Activated CD8-positive, alpha-beta memory T cell treated with anti-CD3 and anti-CD28 coated beads for 36 hours (primary cell): ENCODE measurements around the gene MTCH2. TPM values are rescaled to one million over a fixed set of nuclear protein-coding genes. Genes with fewer than 3 reads are reported as not detected.
"Not testable (repeated sequence)": the region's sequence is repeated elsewhere in the genome, so short reads cannot be mapped to it uniquely, and the experiment has no call there.

Source experiments
- CTCF ChIA-PET: fragments of 350-600 bp; sonication (Branson Sonifier 250); formaldehyde crosslinking; loops from one replicate; lab custom pipeline; 2021; ENCODE audit warnings: antibody characterized with exemption; lab: Charles Lee
- POLR2A ChIA-PET: fragments of 350-600 bp; sonication (Branson Sonifier 250); formaldehyde crosslinking; loops from one replicate; lab custom pipeline; 2021; ENCODE audit warnings: antibody characterized with exemption; lab: Charles Lee
- total RNA-seq, 2 experiments: library from RNA; stranded (reverse); gene quantifications; one replicate each; pipeline ENCODE4 v1.2.3, GENCODE V29; 2021

The MTCH2 gene
- 100 to 1,000 TPM; 142 to 147 TPM for total RNA-seq

- POLR2A ChIA-PET = no interaction called here
Observed at GRCh38 chr11:47642099-47642855, at the start of gene MTCH2. Gene MTCH2, minus strand, starts transcription at chr11:47642559. Its CDS starts 94 bp downstream, at chr11:47642465.

GRCh38 chr11:47691979-47692378 lies 49.6 kb upstream of the MTCH2 start:
- POLR2A ChIA-PET = no interaction called here
- CTCF ChIA-PET = interaction anchor here (0.7 kb wide), 1 partner anchor 47 kb away, joined by 3 read pairs; no protein-coding TSS in a partner anchor

More at GRCh38 chr11:47642099-47642855, at the start of gene MTCH2:
- CTCF ChIA-PET = no interaction called here

DNA sequence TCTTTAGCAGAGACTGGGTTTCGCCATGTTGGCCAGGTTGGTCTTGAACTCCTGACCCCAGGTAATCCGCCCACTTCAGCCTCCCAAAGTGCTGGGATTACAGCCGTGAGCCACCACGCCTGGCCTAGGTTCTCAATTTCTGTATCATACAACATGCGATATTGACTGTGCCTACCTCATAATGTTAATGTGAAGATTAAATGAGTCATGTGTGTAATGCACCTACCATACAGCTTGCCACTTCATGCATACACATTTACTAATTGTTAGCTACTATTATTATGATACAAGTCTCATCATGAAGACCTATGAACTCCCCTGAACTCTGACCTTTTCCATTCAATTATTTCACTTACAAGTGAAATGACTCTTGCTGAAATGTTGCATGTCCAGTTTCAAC lies 47.1 kb upstream of the MTCH2 start:
- POLR2A ChIA-PET = no interaction called here
- CTCF ChIA-PET = no interaction called here

- ChIA-PET CTCF (interaction anchor here (0.7 kb wide), 1 partner anchor 26 kb away, joined by 3 read pairs; no protein-coding TSS in a partner anchor), POLR2A (no interaction called here)
Observed at GRCh38 chr11:47688991-47689390, 46.6 kb upstream of the MTCH2 start.

- CTCF ChIA-PET = no interaction called here
- POLR2A ChIA-PET = no interaction called here
Observed at GRCh38 chr11:47688111-47688510, 45.8 kb upstream of the MTCH2 start.

DNA sequence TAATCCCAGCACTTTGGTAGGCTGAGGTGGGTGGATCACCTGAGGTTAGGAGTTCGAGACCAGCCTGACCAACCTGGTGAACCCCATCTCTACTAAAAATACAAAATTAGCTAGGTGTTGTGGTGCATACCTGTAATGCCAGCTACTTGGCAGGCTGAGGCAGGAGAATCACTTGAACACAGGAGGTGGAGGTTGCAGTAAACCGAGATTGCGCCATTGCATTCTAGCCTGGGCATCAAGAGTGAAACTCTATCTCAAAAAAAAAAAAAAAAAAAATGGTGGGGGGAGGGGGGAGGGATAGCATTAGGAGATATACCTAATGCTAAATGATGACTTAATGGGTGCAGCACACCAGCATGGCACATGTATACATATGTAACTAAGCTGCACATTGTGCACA lies 44.3 kb upstream of the MTCH2 start:
- CTCF ChIA-PET = interaction anchor here (0.9 kb wide), 1 partner anchor 224 kb away, joined by 3 read pairs; no protein-coding TSS in a partner anchor
- POLR2A ChIA-PET = interaction anchor here (0.7 kb wide), 1 partner anchor 48 kb away, joined by 7 read pairs; no protein-coding TSS in a partner anchor

GRCh38 chr11:47686151-47686550 lies 43.8 kb upstream of the MTCH2 start:
- ChIA-PET CTCF (no interaction called here), POLR2A (interaction anchor here (0.6 kb wide), 1 partner anchor 68 kb away, joined by 5 read pairs; no protein-coding TSS in a partner anchor)

DNA sequence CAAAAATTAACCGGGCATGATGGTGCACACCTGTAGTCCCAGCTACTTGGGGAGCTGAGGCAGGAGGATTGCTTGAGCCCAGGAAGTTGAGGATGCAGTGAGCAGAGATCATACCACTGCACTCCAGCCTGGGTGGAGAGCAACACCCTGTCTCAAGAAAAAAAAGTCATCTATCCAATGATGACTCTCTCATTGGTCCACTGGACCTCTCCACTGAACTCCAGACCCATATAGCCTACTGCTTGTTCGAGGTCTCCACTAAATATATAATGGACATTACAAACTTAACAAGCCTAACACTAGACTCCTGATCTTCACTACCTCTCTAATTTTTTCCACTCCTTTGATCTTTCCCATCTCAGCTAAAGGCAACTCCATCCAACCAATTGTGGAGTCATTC lies 33.5 kb upstream of the MTCH2 start:
- ChIA-PET POLR2A (no interaction called here), CTCF (interaction anchor here (0.6 kb wide), 1 partner anchor 77 kb away, joined by 3 read pairs; no protein-coding TSS in a partner anchor)

- CTCF ChIA-PET = no interaction called here
Observed at GRCh38 chr11:47672283-47672730, 29.9 kb upstream of the MTCH2 start.

DNA sequence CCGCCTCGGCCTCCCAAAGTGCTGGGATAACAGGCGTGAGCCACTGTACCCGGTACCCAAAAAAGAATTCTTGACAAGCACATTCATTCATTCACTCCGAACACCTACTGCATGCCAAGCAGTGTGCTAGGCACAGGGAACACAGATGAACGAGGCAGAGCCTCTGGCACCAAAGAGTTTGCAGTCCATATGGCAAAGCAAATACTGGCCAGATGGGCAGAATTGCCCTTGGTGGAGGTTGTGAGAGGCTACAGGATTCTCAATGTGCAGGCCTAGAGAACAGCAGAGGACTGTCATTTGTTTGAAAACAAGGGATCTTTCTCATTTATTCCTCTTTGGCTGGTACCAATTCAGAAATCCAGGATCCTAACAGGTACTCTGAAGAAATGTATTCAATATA lies 27.5 kb upstream of the MTCH2 start:
- POLR2A ChIA-PET = no interaction called here
- CTCF ChIA-PET = no interaction called here

More at GRCh38 chr11:47672283-47672730, 29.9 kb upstream of the MTCH2 start:
- POLR2A ChIA-PET = no interaction called here

DNA sequence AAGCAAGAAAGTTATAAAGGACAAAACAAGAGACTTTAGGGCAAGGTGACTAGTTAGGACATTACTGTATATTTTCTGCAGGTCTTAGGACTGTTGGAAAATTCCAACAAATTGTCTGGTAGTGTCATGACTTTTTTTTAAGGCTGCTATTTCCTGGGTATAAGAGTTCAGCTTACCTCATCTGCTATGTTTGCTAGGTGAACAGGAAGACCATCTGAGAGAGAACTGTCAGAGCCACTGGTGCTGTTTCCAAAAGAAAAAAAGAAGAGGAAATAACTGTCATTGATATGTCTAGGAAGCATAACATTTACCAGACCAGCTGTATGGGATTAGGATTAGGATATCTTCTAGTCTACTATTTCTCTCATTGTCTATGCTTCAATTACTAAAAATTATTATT lies 26.3 kb upstream of the MTCH2 start:
- CTCF ChIA-PET = no interaction called here
- POLR2A ChIA-PET = no interaction called here

- ChIA-PET POLR2A (no interaction called here), CTCF (no interaction called here)
Observed at GRCh38 chr11:47667555-47667954, 25.2 kb upstream of the MTCH2 start.

GRCh38 chr11:47667135-47667534 lies 24.8 kb upstream of the MTCH2 start:
- POLR2A ChIA-PET = no interaction called here
- CTCF ChIA-PET = no interaction called here

GRCh38 chr11:47664936-47665335 lies 22.6 kb upstream of the MTCH2 start:
- POLR2A ChIA-PET = interaction anchor here (0.6 kb wide), 1 partner anchor 116 kb away, joined by 11 read pairs; no protein-coding TSS in a partner anchor
- CTCF ChIA-PET = not testable (repeated sequence)

GRCh38 chr11:47661245-47661644 lies 18.9 kb upstream of the MTCH2 start:
- ChIA-PET CTCF (no interaction called here), POLR2A (no interaction called here)

GRCh38 chr11:47659276-47659675 lies 16.9 kb upstream of the MTCH2 start:
- POLR2A ChIA-PET = interaction anchor here (0.6 kb wide), 1 partner anchor 122 kb away, joined by 3 read pairs; no protein-coding TSS in a partner anchor

GRCh38 chr11:47656260-47656885 lies 14.0 kb upstream of the MTCH2 start:
- ChIA-PET CTCF (no interaction called here), POLR2A (interaction anchor here (0.7 kb wide), 2 partner anchors 13 to 57 kb away, joined by 4 to 5 read pairs; no protein-coding TSS in a partner anchor)

More at GRCh38 chr11:47659276-47659675, 16.9 kb upstream of the MTCH2 start:
- CTCF ChIA-PET = no interaction called here

GRCh38 chr11:47651818-47652469 lies 9.6 kb upstream of the MTCH2 start:
- ChIA-PET CTCF (interaction anchor here (0.5 to 0.6 kb wide), 2 partner anchors 208 to 733 kb away, joined by 3 read pairs; no protein-coding TSS in a partner anchor), POLR2A (no interaction called here)

DNA sequence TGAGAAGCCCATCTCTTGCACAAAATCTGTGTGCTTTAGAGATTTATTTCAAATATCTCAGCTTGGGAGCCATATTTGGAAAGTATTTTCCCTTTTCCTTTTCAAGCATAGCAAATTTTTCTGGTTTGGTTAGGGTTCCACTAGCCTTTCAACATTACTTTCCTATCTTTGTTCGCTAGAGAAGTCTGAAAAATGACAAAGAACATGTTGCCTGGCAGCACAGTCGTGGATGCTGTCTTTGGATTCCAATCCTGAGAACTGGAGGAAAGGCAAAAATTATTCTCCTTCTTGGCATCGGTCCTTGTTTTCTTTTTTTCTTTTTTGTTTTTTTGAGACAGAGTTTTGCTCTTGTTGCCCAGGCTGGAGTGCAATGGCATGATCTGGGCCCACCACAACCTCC lies 6.9 kb upstream of the MTCH2 start:
- ChIA-PET CTCF (no interaction called here), POLR2A (no interaction called here)

DNA sequence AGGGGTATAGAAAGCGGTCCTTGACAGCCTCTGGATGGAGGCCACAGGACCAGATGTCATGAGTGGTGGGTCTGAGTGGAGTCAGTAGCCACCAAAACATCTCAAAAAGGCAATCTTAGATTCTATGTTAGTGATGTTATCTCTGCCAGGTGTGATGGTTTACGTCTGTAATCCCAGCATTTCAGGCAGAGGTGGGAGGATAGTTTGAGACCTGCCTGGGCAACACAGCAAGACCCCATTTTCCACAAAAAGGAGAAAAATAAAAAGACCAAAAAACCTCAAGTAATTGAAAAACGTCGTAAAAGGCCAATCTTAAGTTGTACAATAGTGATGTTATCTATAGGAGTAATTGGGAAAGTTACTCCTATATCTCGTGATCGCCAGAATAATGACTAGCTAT lies 3.7 kb upstream of the MTCH2 start:
- CTCF ChIA-PET = no interaction called here
- POLR2A ChIA-PET = no interaction called here
